Mammary epithelial cell (primary cell): ENCODE measurements around the gene L3MBTL3.

ENCODE experiments used
- EZH2 ChIP-seq: IDR thresholded peaks from 2 replicates; pipeline ENCODE4 v1.6.1; 2012; ENCODE audit warnings: low read length, inconsistent platforms, borderline replicate concordance
- TF ChIP-seq, protein P1 (sequence below), 2 donors: IDR thresholded peaks in 1 of 2; conservative IDR thresholded peaks in 1 of 2; 2 replicates each; pipeline ENCODE4 v1.5.1; 2011 to 2012; ENCODE audit warnings: inconsistent platforms in 2 of 2, low read length in 2 of 2, mild to moderate bottlenecking in 2 of 2, control low read depth in 1 of 2, low read depth in 1 of 2; ENCODE audit not compliant: insufficient read depth in 1 of 2; ENCODE audit errors: extremely low read depth in 1 of 2

DNA sequence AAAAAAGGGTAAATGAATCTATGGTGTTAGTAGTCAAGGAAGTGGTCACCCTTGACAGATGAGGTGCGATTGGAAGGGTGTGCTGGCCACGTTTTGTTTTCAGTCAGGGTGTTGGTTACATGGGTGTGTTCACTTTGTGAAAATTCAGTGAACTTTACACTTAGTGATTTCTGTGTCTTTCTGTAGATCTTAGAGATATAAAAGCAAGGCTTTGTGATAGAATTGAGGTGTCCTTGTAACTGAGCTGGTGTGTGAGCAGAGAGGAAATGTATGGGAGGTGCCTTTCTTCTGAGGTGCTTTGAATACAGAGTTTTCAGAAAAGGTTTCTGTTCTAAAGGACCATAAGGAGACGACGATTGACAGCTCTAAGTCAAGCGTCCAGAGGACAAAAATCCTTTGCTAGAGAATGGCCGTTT lies 113.9 kb downstream of the L3MBTL3 start:
- no peak for TF ChIP-seq EZH2
- TF ChIP-seq, protein P1, sequence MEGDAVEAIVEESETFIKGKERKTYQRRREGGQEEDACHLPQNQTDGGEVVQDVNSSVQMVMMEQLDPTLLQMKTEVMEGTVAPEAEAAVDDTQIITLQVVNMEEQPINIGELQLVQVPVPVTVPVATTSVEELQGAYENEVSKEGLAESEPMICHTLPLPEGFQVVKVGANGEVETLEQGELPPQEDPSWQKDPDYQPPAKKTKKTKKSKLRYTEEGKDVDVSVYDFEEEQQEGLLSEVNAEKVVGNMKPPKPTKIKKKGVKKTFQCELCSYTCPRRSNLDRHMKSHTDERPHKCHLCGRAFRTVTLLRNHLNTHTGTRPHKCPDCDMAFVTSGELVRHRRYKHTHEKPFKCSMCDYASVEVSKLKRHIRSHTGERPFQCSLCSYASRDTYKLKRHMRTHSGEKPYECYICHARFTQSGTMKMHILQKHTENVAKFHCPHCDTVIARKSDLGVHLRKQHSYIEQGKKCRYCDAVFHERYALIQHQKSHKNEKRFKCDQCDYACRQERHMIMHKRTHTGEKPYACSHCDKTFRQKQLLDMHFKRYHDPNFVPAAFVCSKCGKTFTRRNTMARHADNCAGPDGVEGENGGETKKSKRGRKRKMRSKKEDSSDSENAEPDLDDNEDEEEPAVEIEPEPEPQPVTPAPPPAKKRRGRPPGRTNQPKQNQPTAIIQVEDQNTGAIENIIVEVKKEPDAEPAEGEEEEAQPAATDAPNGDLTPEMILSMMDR (conservative IDR thresholded peaks at IDR 0.05 in 1 of 2, IDR thresholded peaks at IDR 0.05 in 1 of 2; ENCODE audit: extremely low read depth in 1 of 2, insufficient read depth in 1 of 2, low read depth in 1 of 2, low read length in 2 of 2): no peak
